GM18511 (cell line): ENCODE measurements around the gene CHI3L1.

Experiments used
- ATAC-seq: cut with Tn5 transposase; IDR thresholded peaks from one replicate; pipeline ENCODE4 v1.9.1; 2021; ENCODE audit warnings: mild to moderate bottlenecking, moderate library complexity; ENCODE audit not compliant: unreplicated experiment

The CHI3L1 gene

GRCh38 chr1:203206129-203206687, 19.7 kb upstream of the CHI3L1 start:
- ATAC-seq: no peak

- ATAC-seq: no peak
Measured at GRCh38 chr1:203204756-203205155, 18.3 kb upstream of the CHI3L1 start.

- no peak for ATAC-seq
Measured at GRCh38 chr1:203202431-203203245, 16.1 kb upstream of the CHI3L1 start.

GRCh38 chr1:203201516-203202205, 15.2 kb upstream of the CHI3L1 start:
- no peak for ATAC-seq

GRCh38 chr1:203200916-203201315, 14.4 kb upstream of the CHI3L1 start:
- no peak for ATAC-seq

GRCh38 chr1:203199816-203200571, 13.5 kb upstream of the CHI3L1 start:
- no peak for ATAC-seq

GRCh38 chr1:203199481-203199815, 12.9 kb upstream of the CHI3L1 start:
- no peak for ATAC-seq

GRCh38 chr1:203199002-203199401, 12.5 kb upstream of the CHI3L1 start:
- no peak for ATAC-seq

GRCh38 chr1:203197625-203198024, 11.1 kb upstream of the CHI3L1 start:
- ATAC-seq: no peak

- ATAC-seq: no peak
Measured at GRCh38 chr1:203196371-203196770, 9.9 kb upstream of the CHI3L1 start.

GRCh38 chr1:203190949-203191348, 4.4 kb upstream of the CHI3L1 start:
- no peak for ATAC-seq

GRCh38 chr1:203189951-203190352, 3.4 kb upstream of the CHI3L1 start:
- no peak for ATAC-seq

- ATAC-seq: no peak
Measured at GRCh38 chr1:203188686-203189232, 2.3 kb upstream of the CHI3L1 start.

GRCh38 chr1:203187689-203188264, 1.3 kb upstream of the CHI3L1 start:
- ATAC-seq: no peak

- ATAC-seq: no peak
Measured at GRCh38 chr1:203187304-203187685, 791 bp upstream of the CHI3L1 start.

GRCh38 chr1:203186091-203186445, 436 bp downstream of the CHI3L1 start:
- ATAC-seq: no peak

GRCh38 chr1:203185585-203185984, 919 bp downstream of the CHI3L1 start:
- no peak for ATAC-seq

GRCh38 chr1:203185061-203185461, 1.4 kb downstream of the CHI3L1 start:
- no peak for ATAC-seq

GRCh38 chr1:203184467-203184866, 2.0 kb downstream of the CHI3L1 start:
- ATAC-seq: no peak

GRCh38 chr1:203183828-203184227, 2.7 kb downstream of the CHI3L1 start:
- no peak for ATAC-seq

GRCh38 chr1:203182387-203182953, 4.0 kb downstream of the CHI3L1 start:
- ATAC-seq: no peak
